Mammary epithelial cell (primary cell): ENCODE results near the gene RBM44.

Experiments used
- CTCF ChIP-seq, 2 donors: IDR thresholded peaks in 1 of 2; conservative IDR thresholded peaks in 1 of 2; 2 replicates each; pipeline ENCODE4 v1.5.1; 2011 to 2012; ENCODE audit warnings: inconsistent platforms in 2 of 2, low read length in 2 of 2, mild to moderate bottlenecking in 2 of 2, control low read depth in 1 of 2, low read depth in 1 of 2; ENCODE audit not compliant: insufficient read depth in 1 of 2; ENCODE audit errors: extremely low read depth in 1 of 2
- EZH2 ChIP-seq: IDR thresholded peaks from 2 replicates; pipeline ENCODE4 v1.6.1; 2012; ENCODE audit warnings: low read length, inconsistent platforms, borderline replicate concordance

GRCh38 chr2:237865623-237866041 lies 67.1 kb downstream of the RBM44 start:
- peak in 1 of 2 donors; percentile 11 for TF ChIP-seq CTCF (conservative IDR thresholded peaks at IDR 0.05 in 1 of 2, IDR thresholded peaks at IDR 0.05 in 1 of 2; ENCODE audit: extremely low read depth in 1 of 2, insufficient read depth in 1 of 2, low read depth in 1 of 2, low read length in 2 of 2)
- TF ChIP-seq EZH2, result no peak
